Measurements from ENCODE around the gene SLC2A4.
"Not testable (repeated sequence)": the region's sequence is repeated elsewhere in the genome, so short reads cannot be mapped to it uniquely, and the experiment has no call there.

Gene SLC2A4

DNA sequence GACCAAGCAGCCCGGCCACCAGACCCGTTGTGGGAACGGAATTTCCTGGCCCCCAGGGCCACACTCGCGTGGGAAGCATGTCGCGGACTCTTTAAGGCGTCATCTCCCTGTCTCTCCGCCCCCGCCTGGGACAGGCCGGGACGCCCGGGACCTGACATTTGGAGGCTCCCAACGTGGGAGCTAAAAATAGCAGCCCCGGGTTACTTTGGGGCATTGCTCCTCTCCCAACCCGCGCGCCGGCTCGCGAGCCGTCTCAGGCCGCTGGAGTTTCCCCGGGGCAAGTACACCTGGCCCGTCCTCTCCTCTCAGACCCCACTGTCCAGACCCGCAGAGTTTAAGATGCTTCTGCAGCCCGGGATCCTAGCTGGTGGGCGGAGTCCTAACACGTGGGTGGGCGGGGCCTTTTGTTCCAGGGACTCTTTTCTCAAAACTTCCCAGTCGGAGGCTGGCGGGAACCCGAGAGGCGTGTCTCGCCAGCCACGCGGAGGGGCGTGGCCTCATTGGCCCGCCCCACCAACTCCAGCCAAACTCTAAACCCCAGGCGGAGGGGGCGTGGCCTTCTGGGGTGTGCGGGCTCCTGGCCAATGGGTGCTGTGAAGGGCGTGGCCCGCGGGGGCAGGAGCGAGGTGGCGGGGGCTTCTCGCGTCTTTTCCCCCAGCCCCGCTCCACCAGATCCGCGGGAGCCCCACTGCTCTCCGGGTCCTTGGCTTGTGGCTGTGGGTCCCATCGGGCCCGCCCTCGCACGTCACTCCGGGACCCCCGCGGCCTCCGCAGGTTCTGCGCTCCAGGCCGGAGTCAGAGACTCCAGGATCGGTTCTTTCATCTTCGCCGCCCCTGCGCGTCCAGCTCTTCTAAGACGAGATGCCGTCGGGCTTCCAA is at the start of gene SLC2A4:
SLC2A4 (plus strand) TSS at position 645 of the 879 bp plus-strand sequence; CDS start at position 862, 217 bp downstream.
- peak; percentile 88 for DNase-seq

DNA sequence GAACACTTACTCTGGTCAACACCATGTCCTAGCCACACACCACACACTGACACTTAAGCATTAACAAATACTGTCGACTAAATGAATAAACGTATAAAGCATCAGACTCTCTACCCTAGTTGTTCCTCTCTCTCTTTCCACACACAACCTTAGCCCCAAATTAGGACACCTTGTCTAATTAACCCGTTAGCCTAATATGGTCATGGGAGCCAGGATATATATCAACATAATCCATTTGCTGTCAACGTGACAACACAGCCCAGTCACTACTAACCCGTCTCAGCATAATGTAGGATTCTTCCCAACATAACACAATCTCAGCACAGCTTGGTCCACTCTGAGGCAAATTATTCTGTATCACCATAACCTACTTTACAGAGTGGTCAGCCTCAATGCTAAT is 49.4 kb upstream of the SLC2A4 start:
- no peak for DNase-seq

DNA sequence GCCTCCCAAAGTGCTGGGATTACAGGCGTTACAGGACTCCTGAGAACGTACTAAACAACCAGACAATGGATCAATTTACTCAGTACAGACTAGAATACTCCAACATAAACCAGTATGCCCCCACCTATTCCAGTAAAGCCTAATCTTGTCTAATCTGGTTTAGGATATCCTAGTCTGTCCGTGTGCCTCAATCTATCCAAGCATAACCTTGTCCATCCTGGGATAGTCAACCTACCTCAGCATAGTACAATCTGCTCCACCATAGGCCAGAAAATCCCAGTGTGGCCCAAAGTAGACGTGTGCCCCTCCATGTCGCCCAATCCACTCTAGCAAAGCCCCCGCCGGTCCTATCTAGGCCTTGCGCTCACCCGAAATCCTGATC is 47.8 kb upstream of the SLC2A4 start:
- DNase-seq: no peak

DNA sequence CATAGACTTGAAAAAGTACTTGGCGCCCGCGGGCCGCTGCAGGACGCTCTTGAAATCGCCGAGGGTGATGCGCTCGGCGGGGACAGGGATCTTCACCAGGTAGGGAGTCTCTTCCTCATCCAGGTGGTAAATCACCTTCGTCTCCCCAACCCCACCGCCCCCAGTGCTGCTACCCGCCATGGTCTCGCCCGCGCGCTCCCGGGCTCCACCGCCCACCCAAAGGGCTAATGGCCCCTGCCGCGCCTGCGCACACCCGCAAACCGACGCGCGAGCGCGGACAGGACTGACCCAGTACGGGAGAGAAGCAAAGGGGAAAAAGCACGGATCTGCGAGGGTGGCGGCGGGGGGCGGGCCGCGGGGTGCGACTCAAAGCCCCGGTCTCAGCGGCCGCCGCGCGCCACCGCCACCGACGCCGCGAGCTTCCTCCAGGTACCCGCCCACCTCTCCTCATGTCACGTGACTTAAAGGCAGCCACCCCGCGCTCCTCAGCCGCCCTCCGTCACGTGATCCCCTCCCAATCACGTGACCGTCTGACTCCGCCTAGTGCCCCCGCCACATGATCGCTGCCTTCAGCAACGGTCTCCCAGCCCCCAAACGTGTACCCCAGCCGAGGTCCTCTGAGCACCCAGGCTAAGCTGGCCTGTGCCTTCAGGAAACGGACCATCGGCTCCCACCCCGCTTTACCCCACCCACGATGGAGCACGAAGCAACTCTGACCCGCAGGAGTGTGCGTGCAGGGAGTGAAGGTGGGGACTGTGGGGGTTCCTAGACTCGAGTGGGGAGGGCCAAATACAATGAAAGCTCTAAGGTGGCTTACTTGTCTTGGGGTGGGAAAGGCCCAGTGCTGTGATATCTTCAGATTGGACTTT is 47.2 kb upstream of the SLC2A4 start, which contains the start of gene DVL2:
DVL2 (minus strand) TSS at position 435 of the 869 bp plus-strand sequence; CDS start at position 180, 255 bp downstream.
- peak; percentile 90 for DNase-seq

DNA sequence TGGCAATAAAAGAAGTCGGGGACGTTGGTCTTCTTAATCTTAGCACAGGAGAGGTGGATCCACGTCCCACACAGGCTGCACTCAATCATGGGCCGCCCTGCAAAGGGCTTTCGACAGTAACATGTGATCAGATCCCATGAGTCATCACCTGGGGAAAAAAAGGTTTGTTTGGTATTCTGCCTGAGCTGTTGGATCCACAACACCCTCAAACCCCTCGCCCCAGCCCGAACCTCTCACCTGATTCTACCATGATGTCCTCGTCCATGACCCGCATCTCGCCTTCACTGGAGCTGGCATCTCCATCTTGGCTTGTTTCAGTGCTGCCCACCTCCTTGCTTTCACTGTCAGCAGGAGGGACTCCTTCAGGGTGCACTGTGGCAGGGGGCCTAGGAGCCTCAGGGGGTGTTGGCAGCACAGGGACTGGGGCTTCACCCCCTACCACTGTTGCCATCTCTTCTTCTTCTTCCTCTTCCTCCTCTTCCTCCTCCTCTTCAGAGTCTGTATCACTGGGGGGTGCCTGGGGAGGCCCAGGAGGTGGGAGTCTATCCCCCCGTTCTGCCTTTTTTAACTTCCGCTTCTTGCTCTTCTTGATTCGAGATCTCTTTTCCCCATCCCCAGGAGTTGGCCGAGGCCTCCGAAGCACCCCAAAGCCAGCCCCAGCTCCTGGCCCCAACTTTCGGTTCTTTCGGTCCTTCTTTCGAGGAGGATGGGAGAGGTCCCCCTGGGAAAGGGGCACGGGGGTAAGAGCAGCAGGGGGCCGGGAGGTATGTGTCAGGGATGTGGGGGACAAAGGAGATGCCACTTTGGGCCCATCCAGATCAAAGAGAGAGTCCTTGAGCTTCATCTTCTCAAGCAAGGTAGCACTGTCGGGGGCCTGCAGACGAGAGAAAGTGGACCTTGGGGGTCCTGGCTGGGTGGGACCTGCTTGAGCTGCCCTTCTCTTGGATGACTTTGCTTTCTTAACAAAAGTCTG is 45.5 kb upstream of the SLC2A4 start:
- no peak for DNase-seq

DNA sequence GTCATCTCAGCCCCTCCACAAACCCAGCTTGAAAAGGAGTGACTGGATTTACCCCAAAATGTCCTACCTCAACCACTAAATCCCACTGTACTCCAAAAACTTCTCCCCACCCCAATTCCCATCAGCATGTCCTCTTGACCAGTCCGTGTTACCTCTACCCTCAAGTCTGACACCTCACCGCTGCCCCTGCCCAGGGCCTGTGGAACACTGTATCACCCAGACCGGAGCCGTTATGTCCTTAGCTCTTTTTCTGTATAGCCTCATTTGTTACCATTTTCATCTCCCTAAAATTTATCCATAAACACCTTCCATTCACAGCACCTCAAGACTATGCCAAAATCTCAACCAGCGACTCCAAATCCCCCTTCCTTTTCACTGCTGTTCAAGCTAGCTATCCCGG is 44.7 kb upstream of the SLC2A4 start:
- DNase-seq: no peak

DNA sequence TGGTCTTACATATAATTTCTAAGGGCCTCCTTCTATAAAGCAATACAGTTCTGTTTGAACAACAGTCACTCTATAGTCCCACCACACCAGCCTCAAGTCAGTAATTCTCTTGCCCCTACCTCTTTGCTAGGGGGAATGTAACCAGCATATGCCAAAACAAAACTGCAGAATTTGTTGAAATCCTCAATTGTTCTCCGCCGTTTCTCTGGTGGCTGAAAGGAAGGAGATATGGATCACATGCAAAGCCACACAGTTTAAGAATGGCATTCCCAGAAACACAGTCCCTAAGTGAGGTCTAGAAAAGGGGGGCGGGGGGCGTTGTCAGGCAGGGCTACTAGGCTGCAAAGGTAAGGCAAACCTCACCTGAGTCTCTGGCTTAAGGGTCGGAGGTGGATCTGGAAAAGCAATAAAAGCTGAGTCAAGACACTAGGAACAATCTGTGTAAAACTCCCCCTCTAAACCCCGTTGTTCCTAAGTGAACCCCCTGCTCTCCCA is 44.2 kb upstream of the SLC2A4 start:
- no peak for DNase-seq

DNA sequence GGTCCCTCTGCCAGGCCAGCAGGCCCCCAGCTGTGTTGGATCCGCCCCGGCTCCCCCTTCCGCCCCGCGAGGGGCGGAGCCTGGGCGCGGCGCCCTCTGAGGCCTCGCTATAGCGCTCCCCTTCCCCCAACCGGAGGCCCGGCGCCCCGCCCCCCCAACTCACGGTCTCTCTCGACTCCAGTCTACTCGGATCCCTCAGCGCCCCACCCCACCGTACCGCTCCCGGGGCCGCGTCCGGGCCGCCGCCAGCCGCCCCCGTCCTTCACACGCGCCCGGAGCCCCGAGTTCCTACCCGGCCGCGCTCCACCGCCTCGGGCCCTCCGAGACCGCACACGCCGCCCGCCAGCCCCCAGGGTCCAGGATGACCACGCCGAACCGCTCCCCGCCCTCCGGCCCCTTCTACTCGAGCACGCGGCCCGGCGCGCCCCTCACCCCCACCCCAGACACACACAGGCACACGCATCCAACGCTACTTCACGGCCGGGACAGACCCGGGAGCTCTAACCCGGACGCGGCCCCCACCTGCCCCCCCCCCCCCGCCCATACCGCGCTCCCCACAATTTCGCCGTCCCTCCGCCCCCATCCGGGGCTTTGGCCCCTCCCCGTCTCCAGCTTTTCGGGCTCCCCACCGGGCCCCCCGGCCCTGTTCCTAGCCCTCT is 43.6 kb upstream of the SLC2A4 start:
- DNase-seq: peak; percentile 66

DNA sequence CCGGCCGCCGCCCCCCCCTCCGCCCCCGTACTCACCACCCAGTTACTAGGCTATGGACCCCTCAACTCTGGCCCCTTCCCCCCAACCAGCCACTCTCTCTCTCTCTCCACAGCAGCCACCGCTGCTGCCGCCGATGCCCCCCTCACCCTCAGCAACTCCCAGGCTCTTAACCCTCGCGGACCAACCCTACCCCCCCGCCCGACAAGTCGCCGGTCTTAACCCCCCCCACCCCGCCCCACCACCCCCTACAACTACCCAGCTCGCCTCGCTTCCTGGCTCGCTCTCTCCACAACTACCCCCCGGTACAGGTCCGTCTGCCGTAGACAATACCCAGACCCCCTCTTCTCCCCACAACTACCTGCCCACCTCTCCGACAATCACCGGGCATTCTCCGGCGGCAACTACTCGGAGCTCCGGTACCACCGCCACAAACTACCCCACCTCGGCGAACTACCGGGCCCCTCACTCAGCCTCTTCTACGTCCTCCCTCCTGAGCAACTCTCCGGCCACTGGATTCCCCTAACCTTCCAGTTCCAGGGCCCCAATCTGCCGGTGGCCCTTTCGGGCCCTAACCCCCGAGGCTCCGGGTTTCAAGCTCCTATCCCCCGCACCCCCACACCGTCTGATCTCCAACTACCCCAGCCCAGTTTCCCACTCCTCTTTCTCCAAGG is 43.0 kb upstream of the SLC2A4 start:
- DNase-seq: no peak

DNA sequence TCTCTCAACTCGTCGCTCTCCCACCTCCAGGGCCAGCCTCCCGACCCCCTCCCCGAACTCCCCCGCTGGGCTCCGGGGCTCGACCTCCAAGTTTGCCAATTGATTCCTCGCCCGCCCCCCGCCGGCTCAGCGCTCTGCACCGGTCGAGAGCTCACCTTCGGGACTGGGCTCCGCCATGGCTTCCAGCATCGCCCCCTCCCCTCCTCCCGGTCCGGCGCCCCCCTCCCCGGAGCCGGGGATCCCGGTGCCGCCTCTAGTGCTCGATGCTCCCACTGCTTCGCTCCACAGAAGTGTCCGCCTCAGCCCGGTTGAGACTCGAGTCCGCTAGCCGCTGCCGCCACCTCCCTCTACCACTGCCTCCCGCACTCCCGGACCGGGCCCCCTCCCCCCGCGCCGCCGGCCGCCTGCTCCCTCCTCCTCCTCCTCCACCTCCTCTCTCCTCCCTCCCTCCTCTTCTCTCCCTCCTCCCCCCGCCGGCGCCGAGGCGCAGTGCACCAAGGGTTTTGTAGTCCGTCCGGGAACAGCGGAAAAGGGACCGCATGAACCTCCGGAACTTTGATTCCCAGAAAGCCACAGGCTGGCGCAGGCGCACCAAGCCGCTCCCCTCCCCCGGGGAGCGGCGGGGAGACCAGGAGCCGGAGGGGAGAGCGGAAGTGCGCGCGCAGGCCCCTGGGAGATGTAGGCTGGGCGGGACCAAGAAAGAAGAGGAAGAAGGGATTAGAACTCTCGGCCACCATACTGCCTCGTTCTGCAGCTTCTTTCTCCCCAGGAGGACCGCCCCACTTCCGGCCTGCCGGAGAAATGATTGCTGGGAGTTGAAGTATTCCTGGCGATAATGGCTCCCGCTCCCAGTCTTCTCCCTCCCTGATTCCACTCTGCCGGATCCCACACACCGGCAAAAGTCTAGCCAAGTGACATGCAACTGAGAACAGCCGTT is 42.2 kb upstream of the SLC2A4 start, which contains the start of gene PHF23:
PHF23 (minus strand) TSS at position 367 of the 937 bp plus-strand sequence; CDS start at position 189, 178 bp downstream.
- DNase-seq: peak; percentile 98

DNA sequence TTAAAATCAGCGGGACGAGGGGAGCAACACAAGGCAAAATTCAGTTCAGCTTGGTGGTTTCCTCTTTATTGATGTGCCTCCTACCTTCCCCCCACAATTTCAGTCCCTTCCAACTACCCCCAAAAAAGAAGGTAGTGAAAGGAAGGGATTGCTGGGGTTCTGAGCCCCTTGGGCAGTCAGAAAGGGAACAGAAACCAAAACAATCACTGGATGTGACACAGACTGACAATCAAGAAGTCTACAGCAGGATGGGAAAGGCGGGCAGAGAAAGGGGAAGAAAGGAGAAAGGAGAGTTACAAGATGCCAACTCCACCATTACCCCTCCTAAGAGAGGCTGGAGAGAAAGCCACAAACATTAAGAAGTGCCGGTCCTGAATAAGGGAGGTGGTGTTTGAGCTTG is 41.1 kb upstream of the SLC2A4 start:
- DNase-seq: no peak

DNA sequence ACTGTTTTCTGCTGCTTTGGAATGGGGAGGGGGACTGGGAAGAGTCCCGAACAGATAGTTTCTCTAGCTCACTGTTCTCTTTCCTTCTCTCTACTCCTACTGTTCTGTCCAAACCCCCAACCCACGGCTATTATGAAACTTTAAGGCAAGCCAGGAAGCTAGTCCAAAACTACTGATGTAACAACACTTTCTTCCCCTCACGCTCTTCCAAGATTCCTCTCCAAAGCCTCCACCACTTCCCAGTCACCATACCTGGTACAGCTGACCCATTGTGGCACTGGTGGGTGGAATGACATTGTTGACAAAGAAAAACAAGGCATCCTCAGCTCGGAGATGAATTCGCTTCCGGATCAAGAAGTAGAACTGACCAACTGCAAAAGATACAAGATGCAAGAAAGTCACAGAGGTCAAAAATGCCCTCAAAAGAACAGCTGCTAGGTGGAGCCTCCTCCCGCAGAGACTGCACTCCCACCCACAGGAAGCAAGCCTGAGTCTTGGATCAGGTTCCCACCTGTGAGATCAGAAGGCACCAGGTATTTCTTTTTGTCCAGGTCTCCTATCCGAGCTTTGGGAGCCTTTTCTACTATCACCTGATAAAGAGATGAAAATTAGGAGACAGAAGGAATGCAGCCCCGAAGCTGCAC is 40.3 kb upstream of the SLC2A4 start:
- no peak for DNase-seq

DNA sequence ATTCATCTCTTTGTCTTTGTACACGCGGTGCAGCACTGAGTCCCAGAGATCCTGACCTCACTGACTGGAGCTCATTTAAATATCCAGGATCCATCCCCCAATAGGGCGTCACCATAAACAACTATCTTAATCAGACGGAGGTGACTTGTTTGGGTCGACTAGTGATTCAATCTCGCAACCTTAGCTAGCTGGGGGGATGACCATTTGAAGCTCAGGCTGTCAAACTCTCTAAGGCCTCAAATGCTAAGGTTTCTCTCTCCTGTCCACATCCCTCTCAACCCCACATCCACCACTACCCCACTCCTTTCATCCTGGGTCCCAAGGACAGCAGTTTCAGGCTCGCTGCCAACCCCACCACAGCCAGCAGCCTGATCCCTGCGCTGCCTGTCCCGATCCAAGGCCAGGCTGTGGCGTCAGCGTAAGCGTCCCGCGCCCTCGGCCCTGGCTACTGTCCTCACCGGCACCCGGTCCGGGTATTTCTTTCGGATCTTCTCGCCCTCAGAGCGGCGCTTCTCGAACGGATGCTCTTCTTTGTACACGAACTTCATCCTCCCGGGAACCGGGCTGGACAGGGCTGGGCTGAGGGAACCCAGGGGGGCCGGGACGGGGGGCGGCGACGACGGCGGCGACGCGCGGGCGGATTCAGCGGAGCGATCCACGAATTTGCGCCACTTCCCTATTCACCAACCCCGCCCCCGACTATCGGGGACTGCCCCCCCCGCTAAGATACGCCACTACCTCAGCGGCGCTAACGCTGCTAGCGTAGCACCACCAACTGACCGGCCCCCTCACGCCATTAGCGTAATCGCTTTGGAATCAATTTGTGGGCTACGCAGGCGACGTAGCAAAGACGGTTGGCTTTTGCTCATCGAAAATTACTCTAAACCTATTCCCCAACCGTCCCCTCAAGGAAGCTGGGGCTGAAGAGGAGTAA is 39.5 kb upstream of the SLC2A4 start, which contains the start of gene GABARAP:
GABARAP (minus strand) TSS at position 667 of the 934 bp plus-strand sequence; CDS start at position 548, 119 bp downstream.
- peak; percentile 86 for DNase-seq

DNA sequence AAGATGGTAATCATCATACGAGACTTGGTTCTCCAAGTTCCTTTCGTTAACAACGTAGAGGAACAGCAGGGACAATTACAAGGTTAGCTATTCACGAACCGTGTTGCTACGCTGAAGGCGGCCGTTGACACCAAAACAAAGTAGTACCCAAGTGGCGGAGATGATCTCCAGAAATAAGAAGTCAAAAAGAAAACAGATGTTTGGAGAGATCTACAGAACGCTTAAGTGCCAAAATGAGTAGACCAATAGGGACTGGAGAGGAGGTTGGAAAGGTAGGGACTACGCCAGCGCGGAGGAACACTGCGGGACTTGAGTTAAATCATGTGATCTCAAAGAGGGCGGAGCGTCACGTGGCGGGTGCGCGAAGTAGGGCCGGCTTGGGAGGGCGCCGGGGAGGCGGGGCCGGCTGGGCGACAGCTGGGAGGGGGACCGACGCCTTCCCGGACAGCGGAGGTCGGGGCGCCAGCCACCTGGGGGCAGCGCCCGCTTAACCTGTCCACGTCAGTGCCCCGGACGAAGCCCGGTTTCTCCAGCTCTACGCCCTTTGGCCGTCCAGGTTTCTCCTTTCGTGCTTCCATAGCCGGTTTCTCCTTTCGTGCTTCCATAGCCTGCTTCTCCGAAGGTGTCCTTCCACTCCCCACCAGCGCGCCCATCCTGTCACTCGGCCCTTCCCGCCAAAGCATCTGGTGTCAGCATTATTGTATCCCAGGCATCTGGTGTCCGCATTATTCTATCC is 38.6 kb upstream of the SLC2A4 start:
- peak; percentile 87 for DNase-seq

DNA sequence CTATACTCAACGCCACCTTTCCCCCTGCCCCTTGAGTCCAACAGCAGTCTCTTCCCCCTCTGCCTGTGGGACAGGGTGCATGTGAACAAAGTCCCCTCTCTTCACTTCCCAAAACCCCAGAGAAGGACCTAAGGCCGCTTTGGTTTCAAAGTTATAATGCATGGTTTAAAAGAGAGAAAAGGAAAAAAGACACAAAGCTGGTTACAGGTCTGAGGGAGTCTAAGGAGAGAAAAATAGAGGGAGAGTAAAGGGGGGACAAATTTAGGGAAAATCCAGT is 38.1 kb upstream of the SLC2A4 start:
- DNase-seq: no peak

DNA sequence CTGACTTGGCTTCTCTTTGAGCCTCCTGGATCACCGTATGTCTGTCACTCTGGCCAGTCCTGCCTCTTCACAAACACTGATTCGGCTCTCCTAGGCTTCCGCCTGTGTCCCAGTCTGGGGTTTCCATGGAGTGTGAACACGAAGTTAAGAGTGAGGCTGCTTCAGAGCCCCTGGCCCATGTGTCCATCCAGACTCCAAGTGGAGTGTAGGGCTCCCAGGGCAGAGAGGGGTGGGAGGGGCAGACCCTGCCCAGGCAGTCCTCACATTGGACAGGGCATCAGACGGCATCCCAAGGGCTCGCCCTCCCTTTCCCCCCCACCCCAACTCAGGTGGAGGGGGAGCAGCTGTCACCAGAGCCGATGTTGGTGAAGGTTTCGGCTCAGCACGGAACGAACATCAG is 37.7 kb upstream of the SLC2A4 start:
- not testable (repeated sequence) for DNase-seq

DNA sequence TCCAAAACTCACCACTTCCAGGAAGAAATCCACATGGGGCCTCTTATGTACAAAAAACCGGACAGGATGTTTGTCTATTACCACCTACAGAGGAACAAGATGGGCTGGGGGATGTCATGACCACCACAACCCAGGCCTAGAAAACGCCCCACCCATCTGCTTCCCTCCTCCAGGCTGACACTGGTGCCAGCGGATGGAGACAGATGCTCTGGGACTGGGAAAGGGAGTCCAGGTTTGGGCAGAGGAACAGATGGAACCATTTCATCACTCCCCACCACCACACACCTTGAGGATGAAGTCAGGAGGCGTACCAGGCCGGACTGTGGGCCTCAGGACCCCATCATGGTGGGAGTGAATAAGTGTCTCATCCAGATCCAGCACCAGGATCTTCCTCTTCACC is 34.7 kb upstream of the SLC2A4 start:
- DNase-seq: no peak

Measured in T1000 (cell line).